Measurements from ENCODE around the gene DNAH17. TPM values are rescaled to one million over a fixed set of nuclear protein-coding genes. Genes with fewer than 3 reads are reported as not detected.

Gene DNAH17
- total RNA-seq, 1 donor from 2014 or later = 0.59 TPM

GRCh38 chr17:78390241-78391050, 186.8 kb downstream of the DNAH17 start:
- peak; percentile 49 for DNase-seq

GRCh38 chr17:78387977-78388941, 188.9 kb downstream of the DNAH17 start:
- DNase-seq = no peak

GRCh38 chr17:78384479-78385175, 192.6 kb downstream of the DNAH17 start:
- no peak for DNase-seq

GRCh38 chr17:78383725-78384471, 193.3 kb downstream of the DNAH17 start:
- peak; percentile 20 for DNase-seq

- no peak for DNase-seq
These were observed 195.5 kb downstream of the DNAH17 start for GRCh38 chr17:78381601-78382232.

GRCh38 chr17:78380370-78380769, 196.8 kb downstream of the DNAH17 start:
- no peak for DNase-seq

- no peak for DNase-seq
These were observed 198.1 kb downstream of the DNAH17 start for GRCh38 chr17:78379131-78379491.

- DNase-seq = peak; percentile 58
These were observed 198.7 kb downstream of the DNAH17 start, which contains the start of gene PGS1 for GRCh38 chr17:78378225-78379130. Gene PGS1 (plus strand): TSS chr17:78378649. CDS start chr17:78378666, 17 bp downstream.

GRCh38 chr17:78377858-78378224, 199.4 kb downstream of the DNAH17 start:
- DNase-seq = no peak

GRCh38 chr17:78376161-78376560, 201.0 kb downstream of the DNAH17 start:
- DNase-seq = no peak

GRCh38 chr17:78375401-78376151, 201.6 kb downstream of the DNAH17 start:
- DNase-seq = no peak

- no peak for DNase-seq
These were observed 202.4 kb downstream of the DNAH17 start for GRCh38 chr17:78374631-78375274.

GRCh38 chr17:78374189-78374588, 203.0 kb downstream of the DNAH17 start:
- DNase-seq = no peak

Small RNA genes within 50 kb of the gene (small RNA-seq; reads per million reads assigned to genes)
- gene RF00415 (ENCODE audit: low replicate concordance) (not detected), gene RN7SL454P (ENCODE audit: low replicate concordance) (not detected)

Other genes with a start within 250 kb of the DNAH17 start
- 23.7 TPM for gene SOCS3, start 217.3 kb downstream of the DNAH17 start, total RNA-seq
- 25.7 TPM for gene PGS1, start 198.7 kb downstream of the DNAH17 start, total RNA-seq
- gene CYTH1, start 204.9 kb upstream of the DNAH17 start, total RNA-seq = 32.6 TPM

All from skin of body (tissue), 3 donors.